H1 (cell line): ENCODE results near the gene DSTYK. TPM values are rescaled to one million over a fixed set of nuclear protein-coding genes. Genes with fewer than 3 reads are reported as not detected.

Source experiments
- CTCF ChIA-PET: fragments of 300-600 bp; sonication (Branson Sonifier 250); formaldehyde crosslinking; loops from one replicate; lab custom pipeline; 2021; ENCODE audit not compliant: partially characterized antibody; lab: Charles Lee
- POLR2A ChIA-PET: fragments of 300-600 bp; sonication (Branson Sonifier 250); formaldehyde crosslinking; loops from one replicate; lab custom pipeline; 2021; ENCODE audit warnings: inconsistent platforms; ENCODE audit not compliant: partially characterized antibody; lab: Charles Lee
- DNase-seq, 2 experiments: peaks; one replicate each; pipeline versions ENCODE4 v3.0.0 to v3.0.0-alpha.2; 2010 to 2022; ENCODE audit warnings: low spot score in 2 of 2, low read depth in 1 of 2, mixed read lengths in 1 of 2
- FAIRE-seq: peaks from 2 replicates; lab custom pipeline; 2011; peaks lifted over from hg19 to GRCh38; lab: Jason Lieb, UNC
- H2AFZ ChIP-seq: 2 replicates; pipeline ENCODE4 v1.8.1; 2012; ENCODE audit warnings: low read length, inconsistent platforms
- H2AK5ac ChIP-seq: 2 replicates; pipeline ENCODE4 v1.6.1; 2013; ENCODE audit warnings: low read depth, low read length
- H2BK120ac ChIP-seq: replicated peaks from 2 replicates; pipeline ENCODE3; 2013; ENCODE audit warnings: low read depth, low read length, inconsistent platforms
- H2BK12ac ChIP-seq: 2 replicates; pipeline ENCODE4 v1.6.1; 2013; ENCODE audit warnings: low read depth, low read length
- H2BK15ac ChIP-seq: 2 replicates; pipeline ENCODE4 v1.6.1; 2013; ENCODE audit warnings: low read length
- H2BK20ac ChIP-seq: 2 replicates; pipeline ENCODE4 v1.6.1; 2013; ENCODE audit warnings: low read length
- H2BK5ac ChIP-seq: 2 replicates; pipeline ENCODE4 v1.6.1; 2013; ENCODE audit warnings: low read depth, low read length
- H3K14ac ChIP-seq: 2 replicates; pipeline ENCODE4 v1.6.1; 2013; ENCODE audit warnings: inconsistent platforms; ENCODE audit not compliant: insufficient read length
- H3K18ac ChIP-seq: 2 replicates; pipeline ENCODE4 v1.6.1; 2013; ENCODE audit warnings: low read length; ENCODE audit errors: extremely low read depth
- H3K23ac ChIP-seq: 2 replicates; pipeline ENCODE4 v1.6.1; 2013; ENCODE audit warnings: inconsistent platforms; ENCODE audit not compliant: insufficient read length
- H3K23me2 ChIP-seq: 2 replicates; pipeline ENCODE4 v1.6.1; 2013; ENCODE audit warnings: low read depth, low read length
- H3K27ac ChIP-seq: 2 replicates; pipeline ENCODE4 v1.6.1; 2011; ENCODE audit warnings: low read depth, low read length, inconsistent platforms
- H3K27me3 ChIP-seq, 4 experiments: replicated peaks in 1 of 4; 1 replicate in 1 of 4; 2 replicates in 3 of 4; pipeline versions ENCODE4 v1.6.1 to v1.8.1; 2011 to 2013; ENCODE audit warnings: low read length in 3 of 4, mild to moderate bottlenecking in 3 of 4, inconsistent platforms in 2 of 4, mixed read lengths in 2 of 4, moderate library complexity in 1 of 4; ENCODE audit not compliant: control insufficient read depth in 3 of 4, insufficient read depth in 3 of 4; ENCODE audit errors: extremely low read depth in 1 of 4
- H3K36me3 ChIP-seq, 4 experiments: 2 replicates each; pipeline versions ENCODE4 v1.6.1 to v1.8.1; 2011 to 2013; ENCODE audit warnings: mild to moderate bottlenecking in 4 of 4, low read length in 3 of 4, moderate library complexity in 2 of 4, control low read depth in 1 of 4, inconsistent platforms in 1 of 4; ENCODE audit not compliant: insufficient read depth in 4 of 4, control insufficient read depth in 2 of 4
- H3K4ac ChIP-seq: replicated peaks from 2 replicates; pipeline ENCODE3; 2013; ENCODE audit warnings: low read length, low read depth, mixed read lengths, inconsistent platforms; ENCODE audit not compliant: insufficient read length
- H3K4me1 ChIP-seq, 4 experiments: replicated peaks in 1 of 4; 1 replicate in 1 of 4; 2 replicates in 3 of 4; pipeline versions ENCODE4 v1.6.1 to v1.8.1; 2011 to 2013; ENCODE audit warnings: low read length in 3 of 4, inconsistent platforms in 2 of 4, mixed read lengths in 1 of 4; ENCODE audit not compliant: insufficient read depth in 4 of 4, control insufficient read depth in 3 of 4
- H3K4me2 ChIP-seq, 2 experiments: 2 replicates each; pipeline versions ENCODE4 v1.6.1 to v1.8.1; 2011 to 2013; ENCODE audit warnings: low read depth in 2 of 2, low read length in 2 of 2, control low read depth in 1 of 2, inconsistent platforms in 1 of 2, mild to moderate bottlenecking in 1 of 2; ENCODE audit not compliant: insufficient read depth in 1 of 2
- H3K4me3 ChIP-seq, 4 experiments: fragments of 200-600, 300-600 bp in 1 of 4; sonication (generic), shearing (Covaris generic), sonication (Bioruptor Twin) in 1 of 4; 2 replicates each; pipeline versions ENCODE4 v1.5.1 to v1.8.1; 2011 to 2016; ENCODE audit warnings: low read length in 4 of 4, low read depth in 3 of 4, control low read depth in 2 of 4, inconsistent platforms in 2 of 4, mild to moderate bottlenecking in 2 of 4, mixed read lengths in 1 of 4, moderate library complexity in 1 of 4; ENCODE audit not compliant: insufficient read depth in 2 of 4; ENCODE audit errors: extremely low read depth in 1 of 4
- H3K56ac ChIP-seq: replicated peaks from 2 replicates; pipeline ENCODE3; 2013; ENCODE audit warnings: low read depth, mild to moderate bottlenecking, mixed read lengths, low read length, inconsistent platforms; ENCODE audit not compliant: insufficient read length
- H3K79me1 ChIP-seq: 2 replicates; pipeline ENCODE4 v1.6.1; 2013; ENCODE audit warnings: low read depth, low read length, control low read depth
- H3K79me2 ChIP-seq, 2 experiments: 2 replicates each; pipeline versions ENCODE4 v1.6.1 to v1.8.1; 2012 to 2013; ENCODE audit warnings: low read length in 2 of 2, mild to moderate bottlenecking in 2 of 2, inconsistent platforms in 1 of 2; ENCODE audit not compliant: insufficient read depth in 2 of 2, control insufficient read depth in 1 of 2
- H3K9ac ChIP-seq, 4 experiments: replicated peaks in 1 of 4; 1 replicate in 1 of 4; 2 replicates in 3 of 4; pipeline versions ENCODE4 v1.6.1 to v1.8.1; 2011 to 2013; ENCODE audit warnings: low read depth in 3 of 4, low read length in 3 of 4, control low read depth in 2 of 4, mild to moderate bottlenecking in 2 of 4, moderate library complexity in 2 of 4, inconsistent platforms in 1 of 4; ENCODE audit errors: extremely low read depth in 1 of 4
- H3K9me3 ChIP-seq, 2 experiments: 2 replicates each; pipeline versions ENCODE4 v1.6.1 to v1.8.1; 2012 to 2013; ENCODE audit warnings: mild to moderate bottlenecking in 2 of 2, moderate library complexity in 2 of 2, control low read depth in 1 of 2, inconsistent platforms in 1 of 2, low read depth in 1 of 2, low read length in 1 of 2, mixed read lengths in 1 of 2; ENCODE audit not compliant: insufficient read depth in 2 of 2
- H4K20me1 ChIP-seq, 2 experiments: replicated peaks in 1 of 2; 2 replicates each; pipeline versions ENCODE3 to v1.8.1; 2011 to 2013; ENCODE audit warnings: inconsistent platforms in 2 of 2, low read length in 2 of 2, mild to moderate bottlenecking in 1 of 2; ENCODE audit not compliant: insufficient read depth in 2 of 2, control insufficient read depth in 1 of 2
- H4K5ac ChIP-seq: 2 replicates; pipeline ENCODE4 v1.6.1; 2013; ENCODE audit warnings: low read length, low read depth, mixed read lengths, inconsistent platforms; ENCODE audit not compliant: insufficient read length
- H4K8ac ChIP-seq: 2 replicates; pipeline ENCODE4 v1.8.0; 2013; ENCODE audit warnings: mild to moderate bottlenecking, moderate library complexity, low read length, inconsistent platforms; ENCODE audit not compliant: insufficient read depth; ENCODE audit errors: extremely low read depth
- H4K91ac ChIP-seq: replicated peaks from 2 replicates; pipeline ENCODE3; 2013; ENCODE audit warnings: low read length, mixed read lengths, inconsistent platforms; ENCODE audit not compliant: insufficient read length
- BACH1 ChIP-seq: IDR thresholded peaks from 2 replicates; pipeline ENCODE4 v1.6.1; 2012; ENCODE audit warnings: low read length, improper control_type of control experiment
- CREB1 ChIP-seq: IDR thresholded peaks from 2 replicates; pipeline ENCODE4 v1.6.1; 2012; ENCODE audit warnings: inconsistent platforms
- CTCF ChIP-seq, 3 experiments: IDR thresholded peaks; 1 replicate in 2 of 3; 2 replicates in 1 of 3; pipeline versions ENCODE4 v1.5.1 to v1.6.1; 2011; ENCODE audit warnings: low read length in 3 of 3, mild to moderate bottlenecking in 3 of 3, inconsistent platforms in 2 of 3, low read depth in 1 of 3, moderate library complexity in 1 of 3; ENCODE audit not compliant: insufficient read depth in 1 of 3; ENCODE audit errors: control extremely low read depth in 1 of 3
- EP300 ChIP-seq, 2 experiments: IDR thresholded peaks; 1 replicate in 1 of 2; 2 replicates in 1 of 2; pipeline ENCODE4 v1.6.1; 2011 to 2012; ENCODE audit warnings: low read depth in 2 of 2, low read length in 2 of 2, mild to moderate bottlenecking in 2 of 2, borderline replicate concordance in 1 of 2, inconsistent platforms in 1 of 2, moderate library complexity in 1 of 2
- HDAC2 ChIP-seq, 2 experiments: fragments of 300-600 bp in 1 of 2; sonication (generic) in 1 of 2; IDR thresholded peaks; 2 replicates each; pipeline ENCODE4 v1.6.1; 2011 to 2012; ENCODE audit warnings: low read depth in 2 of 2, low read length in 2 of 2, mild to moderate bottlenecking in 2 of 2, moderate library complexity in 2 of 2, borderline replicate concordance in 1 of 2, inconsistent platforms in 1 of 2
- JUN ChIP-seq: IDR thresholded peaks from 2 replicates; pipeline ENCODE4 v1.6.1; 2011; ENCODE audit warnings: low read depth, mild to moderate bottlenecking, improper control_type of control experiment, low read length
- SUZ12 ChIP-seq: fragments of 200-600 bp; sonication (generic); IDR thresholded peaks from 2 replicates; pipeline ENCODE4 v1.6.1; 2012; ENCODE audit warnings: mild to moderate bottlenecking, inconsistent platforms, low read length, moderate library complexity, mixed read lengths
- TAF1 ChIP-seq: IDR thresholded peaks from 2 replicates; pipeline ENCODE4 v1.6.1; 2011; ENCODE audit warnings: mild to moderate bottlenecking, low read depth, low read length
- WGBS, 2 experiments: shearing (Covaris generic) in 1 of 2; methylation state at CpG; one replicate each; pipeline versions ENCODE4 v1.1.6 to v1.1.7; 2013 to 2015; ENCODE audit warnings: low lambda C conversion rate in 2 of 2, mixed read lengths in 2 of 2, inconsistent platforms in 1 of 2, low coverage in 1 of 2, missing lambda C conversion rate in 1 of 2; ENCODE audit not compliant: insufficient replicate concordance in 2 of 2, insufficient coverage in 1 of 2, insufficient read length in 1 of 2; ENCODE audit errors: extremely low coverage in 1 of 2, missing lambda C conversion rate in 1 of 2; 5-methylcytosine and 5-hydroxymethylcytosine counted together
- polyA plus RNA-seq, 7 experiments: library from polyadenylated mRNA; depleted of rRNA in 3 of 7; stranded (reverse) in 5 of 7; unstranded in 2 of 7; fragments of >200 nt in 5 of 7; fragments of 200-250 nt in 2 of 7; gene quantifications; 1 replicate in 5 of 7; 2 replicates in 1 of 7; 4 replicates in 1 of 7; pipeline versions ENCODE4 v1.2.1 to v1.2.3, GENCODE V29; 2011 to 2013; ENCODE audit warnings: missing spikeins in 2 of 7, mixed read lengths in 2 of 7
- total RNA-seq: library from RNA; stranded (reverse); fragmentation: NEBNext Ultra II Directional; extraction: Animal tissue kit (Norgen Biotek cat#: 25700); gene quantifications from 2 replicates; pipeline ENCODE4 v1.2.1, GENCODE V29; 2021
- TF ChIP-seq, protein P1 (sequence below): IDR thresholded peaks from 2 replicates; pipeline ENCODE4 v1.6.1; 2011; ENCODE audit warnings: low read length, improper control_type of control experiment

The DSTYK gene
- total and polyA plus RNA-seq, 2 of the 8 experiments (the other 6 are each of a cell fraction or from before 2014, with no cell fraction given): 2.7 to 8.5 TPM

- peaks cover 2% of the 10 kb centered on the region; the same call in 1 of the 2 replicates for H3K79me1 ChIP-seq
- H4K5ac ChIP-seq: peak overlapping the region; percentile 24
- no peak overlapping the region for H4K8ac ChIP-seq
- no peaks in the 10 kb centered on the region for H3K23me2 ChIP-seq
- CTCF ChIA-PET: interaction anchor here (0.7 to 2.5 kb wide), 4 partner anchors 10 to 69 kb away, joined by 3 to 11 read pairs (median 4); no protein-coding TSS in a partner anchor
- no peak overlapping the region for H2BK5ac ChIP-seq
- H2AFZ ChIP-seq: no peak overlapping the region
- no peak for DNase-seq
- peaks cover 5 to 31% (median 24%) of the 10 kb centered on the region in 4 experiments for H3K4me1 ChIP-seq
- H4K20me1 ChIP-seq: no peaks in the 10 kb centered on the region
- no peak for FAIRE-seq
- peaks cover 0 to 3% (median 0%) of the 10 kb centered on the region in 4 experiments; a peak in 1 of 8 replicates for H3K36me3 ChIP-seq
- POLR2A ChIA-PET: interaction anchor here (0.8 kb wide), 1 partner anchor 24 kb away, joined by 3 read pairs; the partner anchor contains the start of gene DSTYK
- H2AK5ac ChIP-seq: no peak overlapping the region; the same call in 1 of the 2 replicates
- H3K14ac ChIP-seq: no peak overlapping the region
- H3K79me2 ChIP-seq: peaks cover 0 to 33% of the 10 kb centered on the region in 2 experiments; a peak in 2 of 4 replicates
- H4K91ac ChIP-seq: peak overlapping the region; percentile 14
- H3K9ac ChIP-seq: no peak overlapping the region
- H3K56ac ChIP-seq: no peak overlapping the region
- whole genome bisulfite sequencing, 2 experiments: 85% methylated on average over 10 of the region's 10 CpGs; no CpG with 5 or more reads in 1 of the 2 experiments
- 0 out of 8 replicates have a peak overlapping the region, but pooled peaks of 2 of the 4 experiments have one; percentile 8 for H3K4me3 ChIP-seq
- no peak overlapping the region for H2BK12ac ChIP-seq
- no peak overlapping the region for H3K23ac ChIP-seq
- H3K27ac ChIP-seq: no peak overlapping the region
- peak overlapping the region; percentile 32 to 52; a peak in 3 of 4 replicates for H3K4me2 ChIP-seq
- peak overlapping the region; percentile 6 for H3K4ac ChIP-seq
- H3K18ac ChIP-seq: peak overlapping the region; percentile 53; the same call in 1 of the 2 replicates
- no peaks in the 10 kb centered on the region for H3K9me3 ChIP-seq
- H3K27me3 ChIP-seq: no peaks in the 10 kb centered on the region
- no peak overlapping the region for H2BK20ac ChIP-seq
- H2BK15ac ChIP-seq: no peak overlapping the region
- H2BK120ac ChIP-seq: no peak overlapping the region
- TF ChIP-seq, protein P1, sequence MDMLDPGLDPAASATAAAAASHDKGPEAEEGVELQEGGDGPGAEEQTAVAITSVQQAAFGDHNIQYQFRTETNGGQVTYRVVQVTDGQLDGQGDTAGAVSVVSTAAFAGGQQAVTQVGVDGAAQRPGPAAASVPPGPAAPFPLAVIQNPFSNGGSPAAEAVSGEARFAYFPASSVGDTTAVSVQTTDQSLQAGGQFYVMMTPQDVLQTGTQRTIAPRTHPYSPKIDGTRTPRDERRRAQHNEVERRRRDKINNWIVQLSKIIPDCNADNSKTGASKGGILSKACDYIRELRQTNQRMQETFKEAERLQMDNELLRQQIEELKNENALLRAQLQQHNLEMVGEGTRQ: no peak
- TF ChIP-seq EP300 (IDR thresholded peaks at IDR 0.05; ENCODE audit: borderline replicate concordance in 1 of 2, low read depth in 2 of 2, low read length in 2 of 2): no peak
- TF ChIP-seq SUZ12: no peak
- no peak for TF ChIP-seq JUN
- TF ChIP-seq BACH1: no peak
- TF ChIP-seq HDAC2 (IDR thresholded peaks at IDR 0.05; ENCODE audit: borderline replicate concordance in 1 of 2, low read depth in 2 of 2, low read length in 2 of 2): no peak
- no peak for TF ChIP-seq CREB1
- no peak for TF ChIP-seq TAF1
- TF ChIP-seq CTCF (IDR thresholded peaks at IDR 0.05; ENCODE audit: control extremely low read depth in 1 of 3, insufficient read depth in 1 of 3, low read depth in 1 of 3, low read length in 3 of 3): no peak
Measured at GRCh38 chr1:205187420-205187819, 24.1 kb downstream of the DSTYK start.
